HG02884 (cell line): Measurements from ENCODE around the gene CMIP.

Experiments
- ATAC-seq: cut with Tn5 transposase; IDR thresholded peaks from one replicate; pipeline ENCODE4 v1.9.1; 2021; ENCODE audit warnings: mild to moderate bottlenecking, moderate library complexity; ENCODE audit not compliant: unreplicated experiment

Gene CMIP

DNA sequence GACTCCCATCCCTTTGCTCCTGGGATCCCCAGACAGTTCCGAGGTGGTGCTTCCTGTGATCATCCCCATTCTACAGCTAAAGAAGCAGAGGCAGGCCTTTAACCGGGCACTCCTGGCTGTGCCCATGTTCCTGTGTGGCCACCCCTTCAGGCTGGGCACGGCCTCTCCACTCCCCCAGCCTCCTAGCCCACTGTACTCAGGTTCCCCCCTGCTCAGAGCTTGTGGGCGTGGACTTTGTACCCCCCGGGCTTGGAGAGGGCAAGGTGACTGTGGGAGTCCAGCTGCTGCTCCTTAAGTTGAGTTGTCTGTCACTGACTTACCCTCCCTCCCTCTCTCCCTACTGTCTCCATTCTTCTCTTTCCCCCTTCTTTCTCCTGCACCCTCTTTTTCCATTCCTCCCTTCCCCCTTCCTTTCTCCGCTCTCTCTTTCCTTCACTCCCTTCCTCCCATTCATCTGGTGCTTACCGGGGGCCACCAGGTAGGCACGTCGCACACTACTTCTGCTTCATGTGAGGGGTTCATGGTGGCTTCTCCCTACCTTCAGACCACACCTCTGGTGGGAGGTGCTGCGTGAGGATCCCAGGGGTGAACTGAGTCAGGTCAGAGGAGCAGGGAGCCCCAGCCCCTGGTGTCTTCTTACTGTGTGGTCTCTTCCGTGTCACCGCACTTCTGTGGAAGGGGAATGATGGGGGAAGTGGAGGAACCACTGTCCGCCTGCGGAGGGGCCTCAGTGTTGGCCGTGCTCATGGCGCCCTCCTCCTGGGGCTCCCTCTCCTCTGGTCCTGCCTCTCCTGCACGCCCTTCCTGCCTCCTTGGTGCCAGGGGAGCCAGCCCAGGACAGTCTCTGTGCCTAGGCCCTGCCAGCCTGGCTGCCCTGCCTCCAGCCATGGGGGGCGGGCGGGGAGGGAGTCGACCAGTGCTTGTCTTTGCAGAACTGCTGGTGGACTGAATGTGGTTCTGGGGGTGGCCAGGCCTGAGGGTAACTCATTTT is 29.7 kb downstream of the CMIP start:
- no peak for ATAC-seq

DNA sequence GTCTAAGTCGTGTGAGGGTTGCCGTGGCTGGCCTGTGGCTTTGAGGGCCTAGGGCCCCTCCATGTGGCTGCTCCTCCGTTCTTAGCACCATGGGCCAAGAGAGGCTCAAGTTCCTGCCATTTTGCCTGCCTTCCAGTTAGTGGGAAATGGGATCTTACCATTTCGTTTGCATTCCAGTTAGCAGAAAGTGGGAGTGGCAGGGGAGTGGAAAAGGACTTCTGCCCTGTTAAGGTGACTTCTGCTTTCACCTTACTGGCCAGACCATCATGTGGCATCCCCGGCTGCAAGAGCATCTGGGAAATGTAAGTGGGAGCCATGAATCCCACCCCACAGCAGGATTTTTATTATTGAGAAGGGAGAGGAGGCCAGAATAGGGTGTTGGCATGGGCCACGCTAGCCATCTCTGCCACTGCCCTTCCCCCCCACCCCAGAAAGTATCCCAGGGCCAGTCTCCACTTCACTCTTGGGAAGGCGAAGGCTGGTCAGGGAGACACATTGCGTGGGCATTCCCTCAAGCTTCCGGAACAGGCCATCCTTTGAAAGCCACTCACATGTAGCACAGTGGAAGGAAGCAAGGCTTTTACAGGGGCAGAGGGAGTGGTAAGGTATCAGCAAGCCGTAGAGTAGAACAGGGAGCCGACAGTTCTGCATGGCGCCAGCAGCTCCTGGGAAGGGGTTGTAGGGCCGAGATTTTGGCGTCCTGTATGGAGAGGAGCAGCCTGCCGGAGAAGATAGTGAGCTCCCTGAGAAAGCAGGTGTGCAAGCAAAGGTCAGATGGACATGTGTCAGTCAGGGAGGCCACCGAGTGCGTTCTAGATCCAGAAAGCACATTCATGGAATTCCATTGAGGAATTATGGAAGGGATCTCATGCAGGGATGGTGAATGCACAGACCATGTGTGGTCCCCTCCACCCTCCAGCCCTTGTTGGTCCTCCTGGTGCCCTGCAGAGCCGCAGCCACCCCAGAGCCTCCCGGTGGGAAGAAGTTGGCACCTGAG is 33.4 kb downstream of the CMIP start:
- ATAC-seq: no peak

DNA sequence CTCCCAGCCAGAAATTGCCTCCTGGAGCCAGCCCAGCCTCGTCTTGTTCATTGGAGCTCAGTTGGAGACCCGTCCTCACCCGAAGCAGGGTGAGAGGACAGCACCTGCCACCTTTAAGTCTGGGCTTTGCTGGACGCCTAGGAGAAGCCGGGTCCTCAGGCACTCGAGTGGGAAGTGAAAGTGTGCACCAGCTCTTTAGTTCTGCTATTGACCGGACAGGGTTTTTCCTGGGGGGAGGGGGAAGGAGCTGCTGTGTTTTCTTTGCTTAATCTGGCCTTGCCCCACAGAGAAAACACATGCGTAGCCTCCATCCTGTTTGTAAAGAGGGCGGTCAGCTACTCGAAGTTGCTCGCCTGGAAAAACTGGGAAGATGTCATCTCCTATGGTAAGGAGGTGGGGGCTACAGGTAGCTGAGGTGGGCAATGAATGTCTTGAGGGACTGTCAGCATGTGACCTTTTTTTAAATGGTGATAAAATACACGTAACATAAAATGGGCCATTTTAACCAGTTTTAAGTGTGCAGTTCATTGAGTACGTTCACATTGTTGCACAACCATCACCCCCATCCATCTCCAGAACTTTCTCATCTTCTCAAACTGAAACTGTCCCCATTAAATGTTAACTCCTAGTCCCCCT is 34.4 kb downstream of the CMIP start:
- peak; percentile 53 for ATAC-seq

DNA sequence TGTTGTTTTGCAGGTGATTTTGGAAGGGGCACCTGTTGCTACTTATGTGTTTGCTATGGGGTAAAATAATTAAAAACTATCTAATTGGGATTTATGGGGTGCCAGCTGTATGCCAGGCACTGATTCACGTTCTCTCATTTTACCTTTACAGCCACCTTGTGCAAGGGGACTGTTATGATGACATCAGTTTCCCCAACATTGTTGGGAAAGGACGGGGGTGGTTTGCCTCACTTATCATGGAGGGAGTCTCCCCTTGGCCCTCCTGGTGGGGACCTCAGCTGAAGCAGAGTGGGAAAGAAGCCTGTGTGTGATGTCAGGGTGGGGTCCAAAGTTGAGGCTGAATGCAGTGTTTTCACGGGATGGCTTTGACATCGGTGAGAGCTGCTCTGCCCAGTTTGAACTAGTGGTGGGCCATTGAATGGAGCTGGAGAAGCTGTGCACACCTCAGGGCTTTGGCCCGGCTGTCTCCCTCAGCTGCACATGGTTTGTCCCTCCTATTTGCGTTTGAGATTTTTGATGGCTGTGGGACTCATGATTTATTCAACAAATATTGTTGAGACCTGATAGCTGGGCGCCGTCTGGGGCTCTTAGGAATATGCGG is 36.1 kb downstream of the CMIP start:
- ATAC-seq: no peak

DNA sequence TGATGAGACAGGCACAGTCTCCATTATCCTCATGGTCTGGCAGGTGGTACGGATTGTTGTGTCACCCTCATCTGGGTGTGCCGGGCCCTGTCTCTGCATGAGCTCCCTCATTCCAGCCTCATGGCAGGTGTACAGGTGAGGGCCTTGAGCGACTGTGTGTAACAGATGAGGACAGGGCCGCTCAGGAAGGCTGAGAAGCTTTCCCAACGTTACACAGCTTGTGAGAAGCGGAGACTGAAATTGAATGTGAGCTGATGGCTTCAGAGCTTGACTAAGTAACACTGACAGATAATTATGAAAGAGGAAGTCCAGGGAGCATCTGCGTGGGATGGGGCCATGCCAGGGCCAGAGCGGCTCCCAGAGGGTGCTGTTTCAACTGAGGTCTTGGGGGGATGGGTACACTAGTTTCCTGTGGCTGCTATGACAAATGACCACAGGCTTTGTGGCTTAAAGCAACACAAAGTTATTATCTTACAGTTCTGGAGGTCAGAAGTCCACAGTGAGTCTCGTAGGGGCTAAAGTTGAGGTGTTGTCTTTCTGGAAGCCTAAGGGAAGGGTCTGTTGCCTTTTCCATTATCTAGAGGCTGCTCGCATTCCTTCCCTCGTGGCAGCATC is 36.7 kb downstream of the CMIP start:
- peak; percentile 83 for ATAC-seq

DNA sequence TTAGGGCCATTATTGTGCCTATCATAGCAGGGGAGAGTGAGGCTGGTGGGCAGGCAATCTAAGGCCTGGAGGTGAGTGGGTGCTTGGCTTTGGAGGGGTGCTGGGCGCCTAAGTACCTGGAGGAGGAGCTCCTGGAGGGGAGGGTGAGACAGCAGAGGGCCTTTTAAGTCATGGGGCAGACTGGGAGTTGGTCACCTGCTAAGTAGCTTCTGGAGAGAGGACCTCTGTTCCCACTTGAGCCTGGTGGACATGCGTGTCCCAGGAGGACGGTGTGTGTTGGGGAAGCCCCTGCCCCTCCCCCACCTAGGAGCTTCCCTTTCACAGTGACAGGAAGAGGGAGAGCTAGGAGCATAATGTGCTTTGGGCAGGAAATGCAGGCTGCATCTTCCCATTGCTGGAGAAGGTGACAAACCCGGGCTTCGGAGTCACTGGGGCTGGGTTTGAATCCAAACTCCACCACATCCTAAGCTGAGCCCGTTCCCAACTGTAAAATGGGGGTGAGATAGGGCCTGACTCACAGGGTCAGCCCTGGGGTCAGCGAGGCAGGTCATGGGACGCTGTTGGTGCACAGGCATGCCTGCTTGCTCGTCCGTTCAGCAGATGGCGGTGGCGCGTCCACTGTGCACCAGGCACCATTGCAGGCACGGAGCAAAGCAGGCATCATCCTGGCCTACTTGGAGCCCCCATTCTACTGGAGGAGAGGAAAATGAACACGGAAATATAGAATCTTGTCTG is 37.9 kb downstream of the CMIP start:
- no peak for ATAC-seq

DNA sequence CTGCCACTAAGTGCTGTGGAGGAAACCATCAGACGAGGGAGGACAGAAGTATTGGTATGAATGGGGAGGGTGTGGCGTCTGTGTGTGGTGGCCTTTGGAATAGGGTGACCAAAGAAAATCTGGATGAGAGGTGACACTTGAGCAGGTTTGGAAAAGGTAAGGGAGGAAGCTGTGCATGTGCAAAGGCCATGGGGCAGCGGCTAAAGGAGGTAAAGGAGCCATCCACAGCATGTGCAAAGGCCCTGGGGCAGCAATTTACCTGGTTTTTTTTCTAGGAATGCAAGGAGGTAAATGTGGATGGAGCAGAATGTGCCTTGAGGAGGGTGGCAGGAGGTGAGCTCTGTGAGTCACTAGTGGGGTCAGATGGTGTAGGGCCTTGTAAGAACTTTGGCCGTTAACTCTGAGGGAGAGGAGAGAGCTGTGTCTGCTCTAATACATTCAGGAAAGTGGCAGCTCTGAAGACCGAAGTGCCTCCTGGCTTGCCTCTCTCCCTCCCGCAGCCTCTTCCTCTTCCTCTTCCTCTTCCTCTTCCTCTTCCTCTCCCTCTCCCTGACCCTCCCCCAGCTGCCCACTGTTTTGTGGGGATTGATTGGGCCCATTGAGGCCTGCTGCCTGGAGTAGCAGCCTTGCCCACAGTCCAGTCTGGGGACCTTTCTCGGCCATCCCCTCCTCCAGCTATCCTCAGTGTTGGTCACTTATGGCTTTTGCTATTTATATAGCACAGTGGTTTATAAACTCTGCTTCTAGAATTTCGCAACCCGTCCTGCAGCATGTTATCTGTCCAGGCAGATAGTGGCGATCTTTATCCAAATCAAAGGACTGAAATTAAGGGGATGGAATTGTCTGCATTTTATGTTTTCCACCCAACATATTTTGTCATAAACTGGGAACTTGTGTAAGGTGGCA is 38.7 kb downstream of the CMIP start:
- ATAC-seq: no peak

DNA sequence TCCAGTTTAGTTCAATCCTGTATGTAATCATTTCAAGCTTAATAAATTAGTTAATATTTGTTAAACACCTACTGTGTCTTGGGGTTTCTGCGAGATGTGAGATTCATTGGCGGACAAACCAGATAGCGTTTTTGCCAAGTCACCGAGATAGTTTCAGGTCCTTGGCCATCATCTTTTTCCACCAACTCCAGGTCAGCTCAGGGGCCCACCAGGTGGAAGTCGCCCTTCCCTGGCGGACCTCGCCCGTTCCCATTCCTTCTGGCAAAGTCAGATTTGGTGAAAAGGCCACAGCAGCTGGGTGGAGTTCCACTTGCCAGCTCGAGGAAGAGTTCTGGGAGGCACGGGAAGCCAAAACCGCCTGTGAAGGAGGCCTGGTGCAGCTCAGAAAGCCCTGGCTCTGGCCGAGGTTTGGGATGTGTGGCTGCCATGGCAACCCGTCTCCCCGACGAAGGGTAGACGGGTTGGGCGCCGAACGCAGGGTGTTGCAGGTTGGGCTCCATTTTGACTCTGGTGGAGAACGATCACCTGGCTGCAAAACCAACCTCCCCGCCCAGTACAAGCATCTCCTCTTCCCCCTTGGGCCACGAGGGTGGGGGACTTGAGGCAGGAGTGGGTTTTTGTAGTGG is 39.5 kb downstream of the CMIP start:
- no peak for ATAC-seq

DNA sequence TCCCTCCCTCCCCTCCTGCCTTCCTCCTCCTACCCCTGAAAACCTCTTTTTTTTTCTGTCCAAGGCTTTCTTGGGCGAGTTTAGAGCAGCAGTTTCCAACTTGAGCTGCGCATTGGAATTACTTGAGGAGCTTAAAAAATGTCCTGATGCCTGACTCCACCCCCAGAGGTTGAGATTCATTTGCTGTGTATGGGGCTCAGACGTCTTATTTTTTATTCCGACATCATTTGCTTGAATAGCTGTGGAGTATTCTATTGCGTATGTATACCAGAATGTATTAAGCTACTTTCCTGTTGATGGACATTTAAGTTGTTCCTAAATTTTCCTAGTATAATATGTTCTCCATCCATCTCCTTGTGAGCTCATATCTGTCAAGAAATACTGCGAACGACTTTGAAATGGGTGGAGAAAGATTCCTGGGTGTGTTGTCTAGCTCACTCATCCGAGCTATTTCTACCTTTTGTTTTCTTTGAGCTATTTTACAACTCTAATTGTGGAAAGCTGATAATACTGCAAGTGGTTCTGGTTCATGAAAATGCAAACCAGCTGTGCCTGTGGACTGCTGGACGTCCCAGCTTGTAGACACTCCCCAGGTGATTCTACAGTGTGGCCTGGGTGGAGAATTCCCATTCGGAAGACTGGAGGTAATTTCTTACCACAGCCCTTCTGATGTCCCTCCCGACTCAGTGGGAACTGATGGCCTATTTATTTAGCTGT is 40.5 kb downstream of the CMIP start:
- ATAC-seq: no peak

DNA sequence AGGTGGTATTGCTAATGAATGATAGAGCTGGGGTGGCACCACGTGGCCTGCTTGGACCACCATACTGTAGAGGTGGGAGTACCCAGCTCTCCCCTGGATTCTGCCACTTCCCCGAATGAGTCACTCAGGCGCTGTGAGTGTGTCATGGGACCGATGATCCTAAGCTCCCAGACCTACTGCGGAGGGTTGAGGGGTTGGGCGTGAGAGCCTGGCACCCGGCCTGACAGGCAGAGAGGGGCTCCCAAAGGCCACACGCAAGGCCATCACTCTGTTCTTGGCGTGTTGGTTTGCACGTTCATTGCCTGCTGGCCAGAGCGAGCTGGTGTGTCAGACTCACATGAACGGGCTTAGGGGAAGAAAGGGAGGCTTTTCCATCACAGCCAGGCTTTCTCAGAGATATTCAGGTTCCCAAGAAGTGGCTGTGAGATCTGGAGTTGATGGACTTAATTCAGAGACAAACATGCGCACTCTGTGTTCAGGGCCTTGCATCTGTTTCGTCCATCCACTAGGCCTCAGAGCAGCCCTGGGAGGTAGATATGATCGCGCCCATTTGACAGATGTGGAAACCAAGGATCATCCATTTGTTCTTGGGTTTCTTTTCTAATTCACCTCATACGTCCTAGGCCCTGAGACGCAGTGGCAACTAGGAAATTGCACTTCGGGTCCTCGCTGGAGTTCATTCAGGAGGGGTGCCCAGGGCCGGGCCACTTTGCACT is 41.4 kb downstream of the CMIP start:
- no peak for ATAC-seq

DNA sequence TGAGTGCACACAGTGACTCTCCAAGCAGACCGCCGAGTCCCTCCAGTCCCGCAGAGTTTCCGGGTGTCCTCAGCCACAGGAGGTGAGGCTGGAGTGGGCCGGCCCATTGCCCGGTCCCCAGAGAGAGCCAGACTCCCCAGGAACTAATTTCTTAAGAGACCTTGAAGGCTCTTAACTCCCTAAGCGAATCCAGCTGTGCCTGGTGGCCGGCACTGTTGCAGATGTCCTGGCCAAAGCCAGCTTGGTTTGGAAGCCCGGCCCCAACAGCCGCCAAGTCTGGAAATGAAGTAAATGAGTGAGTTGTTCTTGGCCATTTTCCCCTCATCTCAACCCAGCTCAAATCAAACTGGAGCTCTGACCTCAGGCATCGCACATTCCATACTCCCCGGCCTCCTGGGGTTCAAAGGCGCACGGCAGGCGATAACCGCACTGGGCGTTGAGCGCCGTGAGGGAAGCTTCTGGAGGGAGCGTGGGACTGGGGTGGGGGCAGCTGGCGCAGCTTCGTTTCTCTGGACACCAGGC is 42.0 kb downstream of the CMIP start:
- ATAC-seq: no peak

DNA sequence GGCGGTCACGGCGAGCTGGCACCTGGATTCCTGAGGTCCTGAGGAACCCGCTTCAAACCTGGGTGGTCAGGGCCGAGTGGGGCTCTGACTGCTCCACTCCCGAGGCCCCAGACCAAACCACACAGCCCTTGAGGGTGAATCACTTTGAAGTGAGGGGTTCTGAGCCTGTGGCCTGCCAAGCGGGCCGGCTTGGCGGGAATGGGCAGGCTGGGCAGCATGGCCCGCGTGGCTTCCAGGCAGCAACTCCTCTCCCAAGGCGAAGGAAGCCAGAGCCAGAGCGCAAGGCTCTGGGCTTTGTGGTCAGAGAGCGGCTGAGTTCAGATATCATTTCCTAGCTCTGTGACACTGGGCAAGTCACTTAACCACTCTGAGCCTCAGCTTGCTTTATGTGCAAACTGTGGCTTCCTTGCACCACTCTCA is 42.7 kb downstream of the CMIP start:
- ATAC-seq: no peak

DNA sequence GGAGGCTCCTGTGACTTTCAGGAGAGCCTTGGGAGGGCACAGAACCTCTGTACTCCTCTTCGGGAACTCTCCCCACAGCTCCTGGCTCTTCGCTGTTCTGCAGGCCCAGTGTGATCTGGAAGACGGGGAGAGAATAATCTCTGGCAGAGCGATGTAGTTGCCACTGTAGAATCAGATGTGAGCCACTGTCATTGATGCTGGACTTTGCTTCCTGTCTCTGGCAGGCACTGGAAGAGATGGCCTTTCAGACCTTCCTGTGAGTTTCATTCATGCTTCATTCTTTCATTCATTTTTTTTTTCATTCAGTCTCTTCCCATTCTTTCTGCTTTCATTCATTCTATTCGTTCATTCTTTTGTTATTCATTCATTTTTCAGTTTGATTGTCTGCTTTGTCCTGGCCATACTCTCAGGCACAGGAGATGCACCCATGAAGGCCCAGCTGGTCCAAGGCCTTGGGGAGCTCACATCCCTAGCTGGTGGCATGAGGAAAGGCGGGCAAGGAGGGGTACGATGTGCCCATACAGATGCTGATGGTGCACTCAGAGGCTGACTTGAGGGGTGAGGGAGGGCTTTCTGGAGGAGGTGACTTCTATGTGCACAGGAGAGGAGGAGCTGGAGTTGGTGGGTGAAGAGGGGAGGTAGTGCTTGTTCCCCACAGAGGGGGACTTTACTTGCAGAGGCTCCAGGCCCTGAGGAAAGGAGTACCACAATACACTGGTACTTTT is 44.2 kb downstream of the CMIP start:
- ATAC-seq: no peak

DNA sequence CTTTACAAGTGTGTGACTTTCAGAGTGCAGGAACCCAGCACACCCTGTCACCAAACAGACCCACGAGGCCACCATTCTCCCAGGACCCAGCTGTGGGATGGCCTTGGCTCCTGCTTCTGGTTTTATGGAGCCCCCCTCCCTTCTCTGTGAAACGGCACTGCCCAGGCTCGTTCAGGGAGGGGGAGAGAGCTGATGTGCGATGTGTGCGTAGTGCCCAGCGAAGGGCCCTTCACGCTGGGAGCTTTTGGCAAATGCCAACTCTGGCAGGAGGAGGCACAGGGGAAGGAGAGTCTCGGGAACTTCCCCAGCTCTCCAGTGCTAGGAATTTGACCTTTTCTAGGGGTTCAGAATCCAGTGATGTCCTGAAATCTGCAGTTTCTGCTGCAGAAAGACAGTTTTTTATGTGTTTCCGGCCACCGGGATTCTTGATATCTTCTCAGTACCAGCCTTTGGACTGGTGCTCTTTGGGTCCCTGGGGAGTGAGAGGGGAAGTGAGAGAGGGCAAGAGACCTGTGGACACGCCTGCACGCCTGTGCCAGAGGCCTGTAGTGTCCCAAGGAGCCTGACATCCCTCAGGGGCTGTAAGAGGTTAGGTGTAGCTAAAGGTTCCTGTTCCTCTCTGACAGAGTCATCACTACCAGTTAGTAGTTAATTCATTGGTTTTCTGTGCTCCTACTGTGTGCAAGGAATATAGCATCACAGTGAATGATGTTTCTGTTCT is 45.1 kb downstream of the CMIP start:
- no peak for ATAC-seq

DNA sequence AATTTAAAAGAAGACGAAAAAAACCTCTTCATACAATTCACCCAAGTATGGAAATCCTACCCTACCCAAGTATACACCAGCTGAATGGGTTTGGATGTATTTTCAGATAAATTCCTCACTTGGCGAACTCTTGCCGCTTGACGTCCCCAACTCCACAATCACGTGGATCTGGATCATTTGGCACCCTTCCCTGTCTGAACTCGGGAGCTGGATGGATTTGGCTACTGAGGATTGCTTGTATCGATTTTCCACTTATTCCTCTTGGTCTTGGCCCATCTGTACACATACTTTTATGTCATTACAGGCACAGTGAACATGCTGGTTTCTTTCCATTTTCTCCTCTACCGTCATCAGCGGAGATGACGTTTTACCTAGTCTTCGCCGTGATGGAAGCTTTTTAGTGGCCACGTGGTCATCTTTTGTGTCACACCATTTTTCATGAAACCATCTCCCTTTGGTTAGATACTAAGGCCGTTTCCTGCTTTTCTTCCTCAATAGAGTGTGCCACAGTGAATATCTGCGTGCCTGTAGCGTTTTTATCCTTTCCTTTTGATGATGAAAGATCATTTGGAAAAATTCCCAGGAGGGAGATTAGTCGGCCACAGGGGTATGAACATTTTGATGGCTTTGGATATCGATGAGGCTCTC is 47.1 kb downstream of the CMIP start:
- ATAC-seq: no peak
